ENCODE data around the gene HERPUD1.

DNA sequence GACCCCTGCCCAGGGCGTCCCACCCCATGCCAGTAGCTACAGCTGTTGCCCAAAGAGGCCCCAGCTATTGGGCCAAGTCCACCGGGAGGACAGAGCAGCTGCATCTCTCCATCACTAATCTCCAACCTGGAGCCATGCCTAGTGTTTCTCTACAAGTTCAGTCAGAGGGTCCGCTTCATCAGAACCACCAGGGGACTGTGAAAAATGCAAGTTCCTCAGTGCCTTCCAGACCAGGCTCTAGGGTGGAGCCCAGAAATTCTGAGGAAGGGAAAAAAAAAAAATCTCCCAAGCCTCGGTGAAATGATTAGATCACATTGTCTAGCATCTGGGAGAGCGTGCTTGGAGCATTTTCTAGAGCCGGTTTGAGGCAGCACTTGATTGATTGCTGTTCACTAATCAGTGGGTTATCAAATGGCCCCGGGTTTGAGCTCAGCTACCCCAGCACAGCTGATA is 22.4 kb upstream of the HERPUD1 start:
- TF ChIP-seq POLR2AphosphoS5 (IDR thresholded peaks at IDR 0.05; ENCODE audit: insufficient read depth in 1 of 2, low read depth in 1 of 2) (no peak), POLR2A (IDR thresholded peaks at IDR 0.05) (no peak), CTCF (IDR thresholded peaks at IDR 0.05) (no peak)

Data from vagina (tissue), 2 donors.